Activated naive CD4-positive, alpha-beta T cell treated with anti-CD3 and anti-CD28 coated beads, Interleukin-2, amount 50 U/mL, for 16 hours (primary cell): Measurements from ENCODE around the gene APOC3.

Experiments used
- DNase-seq: peaks from one replicate; pipeline ENCODE4 v3.0.0-alpha.2; 2020

The APOC3 gene

DNA sequence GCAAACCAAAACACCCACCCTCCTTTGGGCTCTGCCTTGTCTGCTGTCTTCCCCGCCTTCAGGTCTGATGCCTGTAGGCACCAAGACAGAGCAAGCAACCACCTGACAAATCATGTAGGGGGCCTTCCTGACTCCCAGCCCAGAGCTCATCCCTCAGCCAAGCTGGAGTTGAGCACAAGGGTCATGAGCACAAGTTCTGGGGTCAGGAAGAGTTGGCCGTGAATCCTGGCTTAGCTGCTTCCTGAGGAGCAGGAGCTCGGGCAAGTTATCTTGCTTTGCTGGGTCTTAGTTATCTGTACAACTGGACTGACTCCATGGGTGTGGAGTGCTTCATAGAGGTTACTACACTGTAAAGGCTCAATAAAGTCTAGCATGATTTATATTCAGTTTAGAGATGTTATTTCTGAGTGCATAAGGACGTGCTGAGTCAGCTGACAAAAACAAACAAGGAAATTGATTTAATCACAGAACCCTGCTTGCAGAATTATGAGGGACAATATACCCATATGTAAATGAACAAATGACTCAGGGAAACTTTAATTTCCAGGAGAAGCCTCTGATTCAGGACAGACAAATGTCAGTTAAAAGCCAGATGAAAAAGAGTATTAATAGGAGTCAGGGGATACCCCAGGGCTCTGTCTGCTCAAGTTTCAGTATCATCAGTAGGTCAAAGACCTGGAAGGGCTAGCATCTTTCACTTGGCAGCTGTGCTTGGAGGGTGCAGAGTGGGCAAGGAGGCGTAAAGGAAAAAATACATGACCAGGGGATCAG is 22.7 kb downstream of the APOC3 start:
- no peak for DNase-seq

DNA sequence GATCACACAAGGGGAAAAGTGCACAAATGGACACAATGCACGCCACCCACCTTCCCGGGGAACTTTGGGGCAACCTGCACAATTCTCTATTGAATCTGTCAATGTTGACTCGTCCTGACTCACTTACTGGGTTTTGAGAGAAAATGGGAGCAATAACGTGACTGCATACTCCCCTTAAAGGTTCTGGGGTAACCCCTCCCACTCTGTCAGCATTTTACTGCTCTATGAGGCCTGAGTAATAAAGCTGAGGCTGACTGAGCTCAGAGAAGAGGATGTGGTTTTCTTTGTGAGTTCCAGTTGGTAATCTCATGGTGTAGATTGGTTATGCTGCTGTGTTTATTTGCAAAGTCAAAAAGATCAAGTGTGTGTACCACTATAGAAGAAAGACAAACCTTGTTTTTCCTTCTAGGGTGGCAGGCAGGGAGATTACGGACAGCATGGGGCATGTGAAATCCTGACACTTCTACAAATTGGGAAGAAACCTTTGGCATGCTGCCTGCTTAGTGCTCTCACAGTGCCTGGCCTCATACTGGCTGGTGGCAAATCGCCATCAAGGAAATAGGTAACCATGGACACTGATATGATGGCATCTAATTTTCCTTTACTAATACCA is 23.9 kb downstream of the APOC3 start:
- peak; percentile 49 for DNase-seq

GRCh38 chr11:116855413-116855812 is 25.7 kb downstream of the APOC3 start:
- no peak for DNase-seq

GRCh38 chr11:116856423-116856822 is 26.7 kb downstream of the APOC3 start:
- no peak for DNase-seq

DNA sequence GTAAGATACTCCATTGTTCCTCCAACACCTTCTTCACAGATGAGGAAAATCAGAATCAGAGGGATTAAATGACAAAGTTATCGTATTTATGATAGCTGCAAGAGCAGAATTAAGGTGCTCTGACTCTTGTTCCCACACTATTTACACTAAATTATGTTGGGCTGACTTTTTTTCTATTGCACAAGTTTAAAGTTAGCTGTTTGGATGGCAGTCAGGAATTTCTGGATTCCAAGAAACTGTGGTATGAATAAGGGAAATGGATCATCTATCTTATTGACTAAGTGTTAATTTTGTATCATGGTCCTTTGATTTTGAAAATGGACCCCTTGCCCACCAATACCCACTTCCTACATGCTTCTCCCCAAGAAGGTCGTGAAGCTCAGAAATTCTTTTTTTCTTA is 27.6 kb downstream of the APOC3 start:
- DNase-seq = no peak

DNA sequence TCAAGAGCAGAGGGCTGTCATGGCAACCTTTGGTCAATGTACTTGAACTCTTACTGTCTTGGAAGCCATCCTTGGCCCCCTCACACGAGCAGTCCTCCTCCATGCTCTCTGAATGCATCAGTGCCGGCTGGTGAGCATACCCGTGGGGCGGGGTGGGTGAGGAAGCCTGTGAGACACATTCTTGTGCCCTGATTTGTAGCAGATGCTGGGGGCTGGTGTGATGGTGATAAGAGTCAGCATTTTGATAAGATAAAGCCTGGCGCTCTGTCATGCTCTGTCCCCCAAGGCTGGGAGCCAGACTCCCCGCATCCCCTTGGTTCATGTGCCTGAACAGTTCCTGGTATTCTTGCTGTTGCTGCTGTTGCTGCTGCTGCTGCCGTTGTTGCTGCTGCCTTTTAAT is 28.2 kb downstream of the APOC3 start:
- DNase-seq = no peak

DNA sequence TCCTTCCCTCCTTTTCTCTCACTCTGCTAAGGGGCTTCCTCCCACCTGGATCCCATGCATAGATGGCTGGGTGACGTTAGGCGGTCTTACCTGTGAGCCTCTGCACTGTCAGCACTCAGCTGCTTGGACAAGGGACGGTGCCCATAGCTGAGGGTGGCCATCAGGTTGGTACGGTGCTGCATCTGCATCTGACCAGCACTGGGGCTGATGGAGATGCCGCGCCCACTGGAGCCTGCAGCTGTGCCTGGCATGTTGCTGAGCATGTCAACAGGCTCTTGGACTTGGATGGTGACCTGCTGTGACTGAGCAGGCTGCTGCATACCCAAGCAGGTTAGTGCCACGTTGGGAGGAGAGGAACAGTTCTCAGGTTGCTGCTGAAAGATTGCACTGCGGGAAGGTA is 29.5 kb downstream of the APOC3 start:
- DNase-seq = no peak

DNA sequence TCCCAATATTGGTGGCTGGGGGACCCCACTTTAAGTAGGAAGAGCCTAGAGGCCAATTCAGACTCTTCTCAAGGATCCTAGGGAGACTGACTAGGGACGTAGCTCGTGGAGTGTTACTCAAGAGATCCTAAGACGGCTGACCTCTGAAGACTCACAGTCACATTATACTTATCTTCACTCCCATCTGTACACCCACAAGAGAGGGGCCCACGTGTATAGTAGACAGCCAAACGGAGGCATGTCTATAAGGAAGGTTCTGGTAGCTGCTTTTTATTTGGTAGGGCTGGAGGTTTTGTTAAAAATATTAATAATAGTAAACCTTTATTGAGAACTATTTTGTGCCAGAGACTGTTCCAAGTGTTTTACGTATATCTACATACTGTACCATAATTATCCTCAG is 30.6 kb downstream of the APOC3 start:
- DNase-seq = no peak

GRCh38 chr11:116861539-116861938 is 31.8 kb downstream of the APOC3 start:
- no peak for DNase-seq

DNA sequence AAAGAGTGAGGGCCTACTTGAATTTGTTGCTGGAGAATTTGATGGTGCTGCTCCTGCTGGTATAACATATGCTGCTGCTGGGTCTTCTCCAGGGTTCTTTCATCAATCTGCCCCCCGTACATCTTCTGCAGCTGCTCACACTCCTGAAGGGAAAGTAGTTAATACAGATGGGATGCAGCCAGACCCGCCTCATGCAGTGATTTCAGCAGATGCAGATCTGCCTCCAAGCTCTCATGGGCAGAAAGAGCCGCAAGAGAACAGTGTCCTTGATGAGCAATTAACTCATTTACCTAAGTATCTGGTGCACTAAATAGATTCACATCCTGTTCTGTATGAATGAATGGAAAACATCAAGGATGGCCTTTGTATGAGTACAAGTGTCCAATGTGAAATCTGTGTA is 32.5 kb downstream of the APOC3 start:
- no peak for DNase-seq

GRCh38 chr11:116862951-116863350 is 33.2 kb downstream of the APOC3 start:
- DNase-seq = no peak

DNA sequence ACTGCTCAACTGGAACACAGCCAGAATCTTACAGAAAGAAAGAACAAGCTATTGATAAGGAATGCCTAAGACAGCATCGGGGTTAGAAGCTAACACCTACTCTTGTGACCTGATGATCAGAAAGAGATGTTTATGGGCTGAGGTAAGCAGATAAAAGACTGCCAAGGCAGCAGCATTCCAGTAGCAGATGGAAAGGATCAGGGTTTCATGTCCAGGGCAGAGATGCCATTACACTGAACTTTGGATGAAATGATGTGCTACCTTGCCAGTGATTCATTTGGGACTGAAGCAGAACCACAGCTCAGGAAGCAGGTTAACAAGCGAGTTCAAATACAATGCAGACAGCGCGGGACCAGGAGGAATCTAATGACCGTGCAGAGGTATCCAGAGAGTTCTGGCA is 34.8 kb downstream of the APOC3 start:
- DNase-seq = no peak

- no peak for DNase-seq
These were observed 36.0 kb downstream of the APOC3 start for GRCh38 chr11:116865696-116866095.

DNA sequence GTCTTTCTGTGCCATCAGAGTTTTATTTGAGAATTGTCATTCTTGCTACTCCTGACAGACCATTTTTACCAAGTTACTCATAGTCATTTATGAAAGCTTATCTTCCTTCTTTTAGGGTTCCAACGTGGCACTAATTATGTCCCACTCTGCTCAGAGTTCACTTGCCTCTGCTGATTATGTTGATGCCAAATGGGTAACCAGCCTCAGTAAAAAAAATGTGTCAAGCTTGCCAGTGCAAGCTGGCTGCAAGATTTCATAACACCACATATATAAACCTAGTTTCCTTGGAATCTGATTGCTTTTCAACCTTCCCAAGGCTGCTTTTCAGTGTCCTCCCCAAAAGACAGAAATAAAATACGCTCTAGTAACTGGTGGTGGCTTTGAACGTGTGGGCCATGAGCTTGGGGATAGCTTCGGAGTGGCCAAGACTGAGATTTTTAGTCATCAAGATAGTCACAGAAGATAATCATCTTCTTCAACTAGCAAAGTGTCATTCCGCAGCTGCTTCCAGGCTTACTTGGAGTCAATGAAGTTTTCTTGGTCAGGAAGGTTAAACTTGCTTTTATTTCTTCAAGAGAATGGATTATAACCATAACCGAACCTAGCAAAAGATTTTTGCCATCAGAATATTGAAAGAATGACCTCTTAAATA is 37.2 kb downstream of the APOC3 start:
- DNase-seq = no peak

- no peak for DNase-seq
These were observed 37.9 kb downstream of the APOC3 start for GRCh38 chr11:116867619-116868018.

DNA sequence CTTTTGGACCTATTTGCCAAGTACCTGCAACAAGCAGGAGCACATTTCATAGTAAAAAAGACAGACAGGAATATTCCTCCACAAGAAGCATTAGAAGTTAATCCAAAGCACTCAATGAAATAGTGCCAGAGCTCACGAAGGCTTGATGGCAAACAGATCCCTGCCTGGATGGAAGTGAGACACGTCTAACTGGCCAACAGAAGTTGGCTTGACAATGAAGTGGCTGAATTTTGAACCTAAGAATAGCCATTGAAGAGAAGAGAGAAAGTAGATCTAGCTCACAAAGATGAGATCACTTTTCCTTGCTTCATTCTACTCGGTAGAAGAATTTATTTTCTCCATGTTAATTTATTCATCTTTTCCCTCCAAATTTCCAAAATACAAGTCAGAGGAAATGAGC is 38.4 kb downstream of the APOC3 start:
- no peak for DNase-seq

GRCh38 chr11:116869610-116870009 is 39.9 kb downstream of the APOC3 start:
- DNase-seq = no peak

DNA sequence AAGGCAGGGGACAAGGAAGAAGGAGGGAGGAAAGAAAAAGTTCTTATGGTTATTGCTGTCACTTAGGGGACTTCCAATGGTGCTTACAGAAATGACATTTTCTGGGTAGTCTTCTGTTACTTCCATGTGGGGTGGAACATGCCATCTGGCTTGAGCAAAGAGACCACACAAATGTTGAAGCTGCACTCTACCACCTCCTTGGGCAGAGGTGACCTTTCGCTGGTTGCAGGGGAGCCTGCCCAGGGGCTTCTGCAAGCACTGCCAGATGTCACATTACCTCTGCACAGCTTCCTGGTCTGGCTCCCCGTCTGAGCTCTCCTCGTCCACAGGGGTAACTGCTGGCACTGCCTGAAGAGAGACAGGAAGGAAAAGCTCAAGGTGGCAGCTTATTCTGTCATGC is 40.3 kb downstream of the APOC3 start:
- no peak for DNase-seq

GRCh38 chr11:116871248-116871647 is 41.5 kb downstream of the APOC3 start:
- no peak for DNase-seq

- no peak for DNase-seq
These were observed 43.7 kb downstream of the APOC3 start for GRCh38 chr11:116873381-116873780.

DNA sequence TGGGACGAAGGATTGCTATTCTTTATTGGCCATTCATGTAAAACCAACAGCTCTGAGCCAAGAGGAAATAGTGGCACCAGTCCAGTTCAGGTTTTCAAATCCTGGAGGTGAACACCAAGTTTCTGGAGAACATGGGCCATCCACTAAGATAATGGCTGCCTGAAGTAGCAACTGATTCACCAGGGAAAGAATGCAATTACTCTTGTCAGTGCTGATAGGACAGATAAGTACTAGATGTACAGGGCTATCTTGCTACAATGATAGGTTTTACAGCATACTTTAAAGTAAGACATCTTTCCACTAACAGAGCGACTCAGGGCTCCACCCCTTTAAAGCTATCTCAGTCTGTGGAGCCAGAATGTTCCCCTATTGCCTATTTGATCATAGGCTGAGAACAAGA is 44.5 kb downstream of the APOC3 start:
- DNase-seq = no peak

- DNase-seq = no peak
These were observed 45.5 kb downstream of the APOC3 start for GRCh38 chr11:116875194-116875593.

GRCh38 chr11:116876656-116877055 is 46.9 kb downstream of the APOC3 start:
- no peak for DNase-seq
